HG02763 (cell line): Measurements from ENCODE around the gene PLP2.
"Not testable (repeated sequence)": the region's sequence is repeated elsewhere in the genome, so short reads cannot be mapped to it uniquely, and the experiment has no call there.

Source experiments
- ATAC-seq: cut with Tn5 transposase; IDR thresholded peaks from one replicate; pipeline ENCODE4 v1.9.1; 2021; ENCODE audit warnings: mild to moderate bottlenecking, moderate library complexity; ENCODE audit not compliant: unreplicated experiment

PLP2 gene

DNA sequence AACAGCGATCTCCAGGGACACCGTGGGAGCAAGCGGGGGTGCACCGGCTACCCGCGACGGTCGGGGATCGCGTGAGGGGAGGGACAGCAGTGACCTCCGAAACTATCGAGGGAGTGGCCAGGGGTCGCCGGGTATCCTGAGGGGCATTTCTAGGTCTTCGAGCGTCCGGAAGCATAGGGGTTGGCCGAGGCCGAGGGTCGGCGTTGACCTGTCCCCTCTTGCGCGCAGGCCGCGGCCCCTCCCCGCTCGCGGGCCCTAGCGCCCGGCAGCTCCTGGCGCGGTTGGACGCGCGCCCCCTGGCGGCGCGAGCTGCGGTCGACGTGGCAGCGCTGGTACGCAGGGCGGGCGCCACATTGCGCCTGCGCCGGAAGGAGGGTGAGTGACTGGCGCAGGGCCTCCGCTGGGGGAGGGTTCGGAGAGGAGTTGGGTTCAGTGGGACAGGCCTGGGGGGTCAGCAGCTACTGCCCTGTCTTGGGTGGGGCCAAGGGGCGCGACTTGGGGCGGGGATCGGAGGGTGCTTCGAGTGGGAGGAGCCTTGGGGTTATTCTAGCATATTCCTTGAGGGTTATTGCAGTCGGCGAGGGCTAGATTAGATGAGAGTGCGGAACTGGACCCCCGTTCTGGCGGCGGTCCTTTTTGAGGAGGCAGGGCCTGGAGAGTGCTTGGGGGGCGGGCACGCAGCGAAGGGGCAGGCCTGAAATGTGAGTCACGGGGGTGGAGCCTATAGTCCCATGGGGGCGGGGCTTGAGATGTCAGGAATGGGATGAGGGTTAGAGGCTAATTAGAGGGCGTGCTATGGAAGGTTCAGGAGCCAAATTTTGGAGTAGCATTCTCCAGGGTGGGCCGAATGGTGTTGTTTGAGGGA is 7.9 kb upstream of the PLP2 start:
- ATAC-seq: peak; percentile 48

DNA sequence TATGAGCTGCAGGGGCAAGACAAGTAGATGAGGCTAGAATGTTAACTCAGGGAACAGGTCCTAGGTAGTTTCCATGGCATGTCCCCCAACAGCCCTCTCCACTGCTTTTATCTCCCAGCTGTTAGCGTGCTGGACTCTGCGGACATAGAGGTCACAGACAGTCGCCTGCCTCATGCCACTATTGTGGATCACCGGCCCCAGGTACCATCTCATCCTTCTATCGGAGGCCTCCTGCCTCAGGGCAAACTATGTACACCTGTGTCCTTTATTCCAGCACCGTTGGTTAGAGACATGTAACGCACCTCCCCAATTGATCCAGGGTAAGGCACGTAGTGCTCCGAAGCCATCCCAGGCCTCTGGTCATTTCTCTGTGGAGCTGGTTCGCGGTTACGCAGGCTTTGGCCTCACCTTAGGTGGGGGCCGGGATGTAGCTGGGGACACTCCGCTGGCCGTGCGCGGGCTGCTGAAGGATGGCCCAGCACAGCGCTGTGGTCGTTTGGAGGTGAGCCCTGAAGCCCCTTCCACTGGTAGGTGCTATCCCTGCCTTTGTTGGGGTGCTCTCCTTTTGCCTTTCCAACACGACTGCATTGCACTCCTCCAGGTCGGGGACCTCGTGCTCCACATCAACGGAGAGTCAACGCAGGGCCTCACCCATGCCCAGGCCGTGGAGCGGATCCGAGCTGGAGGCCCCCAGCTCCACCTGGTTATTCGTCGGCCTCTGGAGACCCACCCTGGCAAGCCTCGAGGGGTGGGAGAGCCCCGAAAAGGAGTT is 6.9 kb upstream of the PLP2 start:
- ATAC-seq: no peak

DNA sequence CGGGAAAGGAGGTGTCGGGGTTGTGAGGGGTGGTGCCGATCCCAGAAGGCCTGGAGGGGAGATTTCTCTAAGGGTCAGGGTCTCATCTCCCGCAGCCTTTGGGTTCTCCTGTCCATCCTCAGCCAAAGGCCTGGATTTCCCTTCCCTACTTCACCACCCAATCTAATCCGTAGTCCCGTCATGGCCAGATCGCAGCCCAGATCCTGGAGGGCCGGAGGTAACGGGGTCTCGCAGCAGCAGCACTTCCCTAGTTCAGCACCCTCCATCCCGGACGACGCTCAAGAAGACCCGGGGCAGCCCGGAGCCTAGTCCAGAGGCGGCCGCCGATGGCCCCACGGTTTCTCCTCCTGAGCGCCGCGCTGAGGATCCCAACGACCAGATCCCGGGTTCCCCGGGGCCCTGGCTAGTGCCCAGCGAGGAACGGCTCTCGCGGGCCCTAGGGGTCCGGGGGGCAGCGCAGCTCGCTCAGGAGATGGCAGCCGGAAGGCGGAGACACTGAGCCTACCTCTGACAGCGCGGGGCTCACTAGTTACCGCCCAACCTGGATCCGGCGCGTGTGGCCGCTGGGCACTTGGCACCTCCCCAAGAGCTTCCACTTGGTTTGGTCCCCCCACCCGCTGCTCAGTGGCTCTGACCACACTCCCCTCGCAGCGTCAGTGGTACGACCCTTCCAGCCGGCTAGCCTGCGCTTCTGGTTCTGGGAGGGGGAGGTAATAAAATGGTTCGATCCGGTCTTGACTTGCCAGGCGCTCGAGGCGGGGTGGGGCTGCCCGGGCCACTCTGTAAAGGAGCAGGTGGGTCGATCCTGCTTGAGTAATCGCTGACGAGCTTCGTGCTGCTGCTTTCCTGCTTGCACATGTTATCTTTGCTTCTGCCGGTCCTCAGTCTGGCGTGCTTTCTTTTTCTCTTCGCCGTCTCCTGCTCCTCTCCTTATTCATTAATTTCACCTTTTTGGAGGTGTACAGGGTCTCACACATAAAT is 5.5 kb upstream of the PLP2 start:
- no peak for ATAC-seq

DNA sequence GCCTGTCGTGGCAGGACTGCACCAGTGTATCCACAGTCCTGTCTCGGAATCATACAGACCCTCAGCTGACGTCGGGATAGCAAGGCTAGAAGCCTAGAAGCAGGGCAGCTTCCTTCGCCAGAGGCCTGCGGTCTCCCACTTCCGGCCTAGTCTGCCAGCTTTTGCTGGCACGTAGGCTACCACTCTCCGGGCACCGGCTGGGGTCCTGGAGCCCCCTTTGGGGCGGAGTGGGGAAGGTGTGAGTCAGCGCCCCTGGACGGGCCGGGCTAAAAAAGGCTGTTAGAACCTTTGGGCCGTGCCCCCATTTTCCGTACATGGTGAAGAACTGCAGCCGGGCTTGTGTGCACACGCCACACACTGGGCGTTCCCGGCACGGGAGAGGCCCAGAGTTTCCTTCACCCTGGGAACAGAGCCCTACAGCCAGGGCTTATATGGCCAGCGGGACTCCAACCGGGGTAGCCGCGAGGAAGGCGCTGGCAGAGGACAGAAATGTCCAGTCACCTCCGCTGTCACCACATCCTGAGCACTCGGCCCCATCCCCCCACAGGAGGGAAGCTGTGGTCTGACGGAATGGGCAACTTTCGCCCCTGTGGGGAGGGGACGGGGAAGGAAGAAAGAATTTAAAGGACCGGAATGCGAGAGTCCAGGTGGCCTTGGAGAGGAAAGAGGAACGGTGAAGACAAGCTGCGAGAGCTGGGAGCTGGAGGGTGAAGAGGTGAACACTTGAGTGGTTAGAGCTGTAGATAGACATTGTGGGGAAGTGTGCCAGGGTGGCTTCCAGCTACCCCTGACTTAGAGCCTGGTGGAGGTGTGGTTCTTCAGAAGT is 4.6 kb upstream of the PLP2 start:
- no peak for ATAC-seq

DNA sequence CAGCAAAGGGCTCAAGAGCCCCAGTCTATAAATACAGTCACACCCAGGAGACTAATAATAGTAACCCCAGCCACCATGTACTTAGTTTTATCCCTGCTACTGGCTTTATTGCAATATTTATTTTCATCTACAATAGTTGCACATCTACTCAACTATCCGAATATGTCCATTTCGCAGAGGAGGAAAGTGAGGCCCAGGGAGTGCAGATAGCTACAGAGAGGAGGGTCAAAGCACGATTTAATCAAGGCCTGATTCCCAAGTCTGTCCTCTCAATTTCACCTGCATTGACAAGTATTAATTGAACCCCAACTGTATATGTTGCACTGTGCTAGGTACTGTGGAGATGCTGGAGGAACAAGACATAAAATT is 4.0 kb upstream of the PLP2 start:
- no peak for ATAC-seq

DNA sequence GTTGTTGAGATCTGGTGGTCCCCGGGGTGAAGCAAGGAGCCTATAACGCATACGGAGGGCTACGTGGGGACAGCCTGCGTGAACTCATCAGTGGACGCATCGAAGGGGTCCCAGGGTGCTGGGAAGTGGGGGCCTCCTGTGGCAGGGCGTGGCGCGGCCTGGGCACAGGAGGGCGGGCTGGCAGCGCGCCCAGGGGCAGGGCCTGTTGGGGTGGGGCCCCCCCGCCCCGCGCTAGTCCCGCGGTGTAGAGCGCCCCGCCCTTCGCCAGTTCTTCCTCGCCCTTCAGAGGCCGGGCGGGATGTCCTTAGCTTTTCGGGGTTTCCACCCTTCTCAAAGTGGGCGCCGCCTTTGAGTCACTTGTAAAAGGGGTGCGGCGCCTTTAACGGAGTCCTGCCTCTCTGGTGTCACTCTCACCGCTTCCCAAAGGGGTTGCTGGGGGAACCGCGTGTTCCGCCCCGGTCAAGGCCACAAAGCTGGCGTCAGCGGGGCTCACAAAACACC is 632 bp downstream of the PLP2 start:
- ATAC-seq: peak; percentile 59

DNA sequence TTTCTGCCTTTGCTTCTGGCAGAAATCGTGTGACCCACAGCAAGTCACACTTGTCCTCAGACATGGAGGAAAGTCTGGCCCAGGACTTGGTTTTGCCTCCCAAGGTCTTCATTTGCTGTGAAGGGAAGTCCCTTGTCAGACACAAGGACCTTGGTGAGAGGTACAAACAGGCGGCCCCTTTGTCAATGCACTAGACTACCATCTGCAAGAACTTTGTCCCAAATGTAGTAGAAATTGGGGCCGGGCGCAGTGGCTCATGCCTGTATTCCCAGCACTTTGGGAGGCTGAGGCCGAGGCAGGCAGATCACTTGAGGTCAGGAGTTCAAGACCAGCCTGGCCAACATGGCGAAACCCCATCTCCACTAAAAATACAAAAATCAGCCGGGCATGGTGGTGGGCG is 1.8 kb downstream of the PLP2 start:
- ATAC-seq: not testable (repeated sequence)

DNA sequence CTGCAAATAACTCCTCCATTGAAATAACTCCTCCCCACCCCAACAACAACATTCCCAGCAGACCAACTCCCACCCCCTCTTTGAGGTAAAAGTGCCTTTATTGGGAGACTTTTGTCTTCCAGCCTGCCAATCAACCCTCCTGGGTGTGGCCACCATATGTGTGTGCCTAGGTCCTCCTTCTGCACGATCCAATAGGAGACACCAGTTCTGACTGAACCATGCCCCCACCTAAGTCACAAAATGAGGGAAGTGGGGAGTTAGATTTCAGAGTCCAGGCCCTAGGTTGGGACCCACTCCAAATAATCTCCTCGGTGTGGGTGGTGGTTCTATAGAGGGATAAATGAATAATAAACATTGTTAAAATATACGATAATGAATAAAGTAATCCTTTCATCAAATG is 3.0 kb downstream of the PLP2 start:
- no peak for ATAC-seq

DNA sequence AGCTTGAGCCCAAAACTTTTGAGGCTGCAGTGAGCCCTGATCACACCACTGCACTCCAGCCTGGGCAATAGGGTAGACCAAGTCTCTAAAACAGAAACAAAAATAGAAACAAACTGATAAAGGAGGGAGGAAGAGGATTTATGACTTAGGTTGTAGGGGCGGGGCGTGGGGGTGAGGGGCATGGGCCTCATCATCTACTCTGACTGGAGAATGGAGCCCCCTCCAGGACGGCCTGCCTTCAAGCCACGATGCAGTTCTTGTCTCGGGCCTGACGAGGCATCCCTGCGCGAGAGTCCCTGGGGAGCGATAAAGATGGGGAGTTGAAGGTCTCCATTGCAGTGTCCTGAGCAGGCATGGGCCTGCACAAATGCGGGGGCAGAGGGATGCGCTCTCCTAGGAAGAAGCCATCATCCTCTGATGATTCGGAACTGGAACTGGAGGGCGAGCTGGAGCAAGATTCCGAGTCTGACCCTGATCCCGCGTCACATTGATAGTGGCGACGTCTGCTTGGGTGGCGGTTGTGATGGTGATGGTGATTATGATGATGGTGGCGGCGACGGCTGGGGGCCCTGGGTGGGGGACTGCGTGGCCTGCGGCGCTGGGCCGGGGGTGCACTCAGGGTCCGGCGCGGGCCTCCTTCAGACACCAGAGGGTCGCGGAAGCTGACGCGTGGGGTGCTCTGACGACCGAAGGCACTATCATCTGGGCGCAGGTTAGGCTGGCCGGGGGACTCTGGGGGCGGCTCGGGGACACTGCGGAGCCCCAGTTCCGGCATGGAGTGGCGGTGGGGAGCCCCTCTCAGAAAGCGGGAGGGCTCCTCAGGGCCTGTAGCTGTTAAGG is 4.0 kb downstream of the PLP2 start:
- ATAC-seq: no peak

DNA sequence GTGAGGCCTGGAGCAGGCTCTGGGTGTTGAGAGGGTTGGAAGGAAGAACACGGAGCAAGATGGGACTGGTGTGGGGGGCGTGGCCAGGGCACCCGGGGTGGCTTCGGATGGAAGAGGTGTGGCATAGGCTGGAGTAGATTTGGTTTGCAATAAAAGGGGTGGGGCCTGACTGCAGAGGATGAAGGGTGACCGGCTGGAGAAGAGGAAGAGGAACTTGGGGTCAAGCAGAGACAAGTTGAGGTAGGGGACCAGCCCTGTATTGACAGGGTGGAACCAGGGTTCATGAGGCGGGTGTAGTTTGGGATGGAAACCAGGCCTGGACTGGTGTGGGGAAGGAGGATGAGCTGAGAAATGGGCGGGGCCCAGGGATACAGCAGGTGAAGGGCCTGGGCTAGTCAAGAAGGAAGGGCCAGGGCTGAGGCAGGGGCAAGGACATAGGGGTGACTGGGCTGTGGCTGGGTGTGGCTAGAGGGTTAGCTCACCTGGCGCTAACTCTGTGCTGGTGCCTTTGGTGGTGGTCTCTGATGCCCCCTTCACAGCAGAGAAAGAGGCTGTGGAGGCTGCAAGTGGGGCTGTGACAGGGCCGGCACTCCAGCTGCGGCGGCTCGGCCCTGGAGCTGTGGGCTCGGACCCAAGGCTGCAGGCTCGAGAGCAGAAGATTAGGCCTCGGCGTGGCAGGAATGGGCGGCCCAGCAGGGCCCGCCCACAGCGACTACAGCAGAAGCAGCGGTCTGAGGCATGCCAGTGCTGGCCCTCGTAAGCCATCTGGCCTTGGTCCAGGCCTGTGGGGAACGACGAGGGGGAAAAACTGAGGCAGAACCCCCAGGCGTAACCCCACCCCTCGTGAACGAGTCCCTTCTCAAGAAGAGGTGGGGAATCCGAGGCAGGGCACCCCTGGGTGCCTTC is 5.0 kb downstream of the PLP2 start:
- ATAC-seq: no peak

DNA sequence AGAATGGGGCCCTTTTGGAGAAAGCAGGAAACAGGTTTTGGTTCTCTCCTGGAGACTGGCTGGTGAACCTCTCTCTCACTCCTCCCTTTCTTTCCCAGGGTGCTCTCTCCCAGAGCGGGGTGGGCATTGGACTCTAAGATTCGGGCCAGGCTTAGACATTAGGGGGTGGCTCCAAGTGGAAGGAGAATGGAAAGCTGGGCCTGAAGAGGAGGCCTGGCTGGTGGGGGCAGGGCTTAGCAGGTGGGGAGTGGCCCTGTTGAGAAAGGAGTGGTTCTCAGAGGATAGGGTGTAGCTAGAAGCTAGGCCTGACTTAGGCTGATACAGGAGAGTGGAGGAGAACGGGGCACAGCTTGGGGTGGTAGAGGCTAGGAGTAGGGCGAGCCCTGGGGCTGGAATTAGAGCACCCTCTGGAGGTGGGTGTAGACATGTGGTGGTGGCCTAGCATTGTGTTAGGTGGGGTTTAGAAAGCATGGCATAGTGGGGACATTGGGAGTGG is 5.7 kb downstream of the PLP2 start:
- ATAC-seq: no peak

DNA sequence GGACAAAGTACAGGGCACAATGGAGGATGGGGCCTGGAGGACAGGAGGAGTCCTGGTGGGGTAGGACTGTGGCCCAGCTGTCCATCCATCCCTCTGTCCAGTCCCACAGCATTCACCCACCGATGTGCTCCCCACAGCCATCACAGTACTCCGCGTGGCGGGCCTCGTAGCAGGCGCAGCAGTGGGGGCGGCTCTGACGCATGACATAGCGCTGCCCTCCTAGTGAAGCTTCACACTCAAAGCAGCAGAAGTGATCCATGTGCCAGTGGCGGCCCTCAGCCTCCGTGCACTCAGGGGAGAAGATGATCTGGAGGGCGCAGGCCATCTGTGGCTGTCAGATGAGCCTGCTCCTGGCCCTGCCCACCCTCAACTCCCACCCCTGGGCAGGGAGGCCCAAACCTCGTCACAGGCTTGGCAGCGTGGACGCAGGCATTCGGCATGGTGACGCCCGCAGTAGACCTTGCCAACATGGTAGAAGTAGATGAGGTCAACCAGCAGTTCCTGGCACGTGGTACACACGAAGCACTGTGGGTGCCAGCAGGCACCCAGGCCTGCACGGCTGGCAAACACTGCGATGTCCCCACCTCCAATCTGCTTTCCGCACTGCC is 6.3 kb downstream of the PLP2 start:
- no peak for ATAC-seq

DNA sequence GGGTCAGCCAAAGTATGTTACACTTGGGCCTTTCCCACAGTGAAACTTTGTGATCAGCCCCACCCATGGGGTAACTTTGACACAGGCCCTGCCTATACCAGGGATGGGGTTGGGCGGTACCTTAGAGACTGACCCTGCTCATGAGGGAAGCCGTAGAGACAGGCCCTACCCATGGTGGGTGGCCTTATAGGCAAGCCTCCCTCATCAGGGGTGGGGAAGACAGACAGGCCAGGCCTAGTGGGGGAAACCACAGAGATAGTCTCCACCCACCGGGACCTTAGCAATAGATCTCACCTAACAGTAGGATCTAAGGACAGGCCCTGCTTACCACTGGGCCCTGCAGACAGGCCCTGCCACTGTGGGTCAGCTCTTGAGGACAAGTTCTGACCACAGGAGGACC is 6.8 kb downstream of the PLP2 start:
- no peak for ATAC-seq

DNA sequence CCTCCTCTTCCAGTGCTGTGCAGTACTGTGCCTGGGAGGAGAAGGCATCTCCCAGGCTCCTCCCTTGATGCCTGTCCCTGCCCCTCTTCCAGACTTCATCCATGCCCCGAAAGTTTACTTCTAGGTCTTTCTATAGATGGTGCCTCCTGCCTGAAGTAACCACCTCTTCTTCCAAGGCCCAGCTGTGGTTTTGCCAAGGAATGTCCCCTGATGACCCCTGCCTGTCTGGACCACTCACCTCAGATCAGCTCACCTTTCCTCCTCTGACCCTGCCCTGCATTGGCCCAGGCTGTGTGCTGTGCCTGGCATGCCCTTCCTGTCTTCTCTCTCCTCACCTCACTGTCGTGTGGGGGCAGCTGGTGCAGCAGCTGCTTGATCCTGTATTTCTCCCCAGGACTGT is 7.7 kb downstream of the PLP2 start:
- no peak for ATAC-seq

DNA sequence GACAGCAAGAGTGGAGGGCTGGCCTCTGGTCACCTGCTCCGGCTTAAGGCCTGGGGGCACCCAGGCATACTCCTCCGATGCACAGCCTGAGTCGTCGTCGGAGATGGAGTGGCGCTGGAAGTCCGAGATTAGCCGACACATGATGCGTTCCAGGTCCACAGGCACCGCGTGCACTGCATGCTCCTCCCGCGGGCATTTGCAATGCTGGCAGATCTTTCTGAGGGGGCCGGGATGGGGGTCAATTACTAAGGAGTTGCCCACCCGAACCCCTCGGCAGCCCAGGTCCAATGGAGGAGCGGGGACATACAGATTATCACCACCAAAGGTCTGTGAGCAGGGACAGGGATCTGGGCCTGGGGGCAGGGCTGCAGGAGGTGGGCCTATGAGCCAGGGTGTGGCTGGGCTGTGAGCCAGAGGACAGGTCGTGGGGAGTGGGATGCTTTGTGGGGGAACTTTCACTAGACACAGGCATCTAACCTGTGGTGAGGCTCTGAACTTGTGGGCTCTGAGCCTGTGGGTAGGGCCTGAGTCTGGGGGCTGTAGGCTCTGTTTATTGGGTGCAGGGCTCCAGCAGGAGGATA is 12.1 kb downstream of the PLP2 start:
- no peak for ATAC-seq

DNA sequence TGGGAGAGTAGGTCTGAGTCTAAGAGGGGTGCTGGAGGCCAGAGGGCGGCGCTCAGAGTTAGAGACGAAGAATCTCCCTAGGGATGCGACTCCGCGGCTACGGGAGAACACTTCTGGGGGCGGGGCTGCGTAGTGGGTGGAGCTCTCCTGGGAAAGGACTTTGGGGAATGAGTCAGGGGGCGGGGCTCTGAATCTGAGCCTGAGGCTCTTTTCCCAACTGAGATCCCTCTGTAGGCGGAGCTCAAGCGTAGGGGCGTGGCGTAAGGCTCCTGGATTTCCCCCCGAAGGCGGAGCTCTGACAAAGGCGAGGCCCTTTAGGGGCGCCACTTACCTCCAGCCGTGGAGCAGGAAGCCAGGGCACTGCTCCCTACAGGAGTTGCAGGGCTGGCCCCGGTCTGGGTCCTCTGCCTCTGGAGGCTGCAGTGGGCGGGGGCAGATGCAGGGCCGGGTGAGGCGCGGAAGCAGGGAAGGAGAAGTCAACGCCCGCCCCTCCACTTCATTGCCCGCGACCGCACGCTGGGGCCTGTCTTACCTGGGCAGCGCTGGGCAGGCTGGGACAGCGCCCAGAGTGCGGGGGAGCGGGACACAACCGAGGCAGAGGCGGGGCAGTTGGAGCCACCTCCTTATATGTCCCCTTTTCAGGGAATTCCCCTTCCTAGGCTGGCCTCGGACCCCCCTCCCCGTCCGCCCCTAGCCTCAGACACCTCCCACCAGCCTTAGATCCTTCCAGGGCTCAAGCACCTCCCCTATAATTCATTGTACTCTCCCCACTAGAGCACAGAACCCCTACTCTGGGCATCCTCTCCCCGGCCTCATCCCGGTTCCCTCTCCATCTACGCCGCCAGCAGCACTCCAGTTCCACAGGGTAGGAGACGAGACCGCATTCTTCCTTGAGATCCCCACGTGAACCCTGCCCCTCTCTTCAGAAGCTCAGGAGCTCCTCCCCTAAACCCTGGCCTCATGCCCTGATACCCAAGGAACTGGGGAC is 12.9 kb downstream of the PLP2 start:
- peak; percentile 35 for ATAC-seq
